ENCODE measurements around the gene MMEL1.
"Not testable (repeated sequence)": the region's sequence is repeated elsewhere in the genome, so short reads cannot be mapped to it uniquely, and the experiment has no call there.

The MMEL1 gene

GRCh38 chr1:2555634-2556276, 77.1 kb downstream of the MMEL1 start:
- peak; percentile 26 to 57 (median 52) for DNase-seq

DNA sequence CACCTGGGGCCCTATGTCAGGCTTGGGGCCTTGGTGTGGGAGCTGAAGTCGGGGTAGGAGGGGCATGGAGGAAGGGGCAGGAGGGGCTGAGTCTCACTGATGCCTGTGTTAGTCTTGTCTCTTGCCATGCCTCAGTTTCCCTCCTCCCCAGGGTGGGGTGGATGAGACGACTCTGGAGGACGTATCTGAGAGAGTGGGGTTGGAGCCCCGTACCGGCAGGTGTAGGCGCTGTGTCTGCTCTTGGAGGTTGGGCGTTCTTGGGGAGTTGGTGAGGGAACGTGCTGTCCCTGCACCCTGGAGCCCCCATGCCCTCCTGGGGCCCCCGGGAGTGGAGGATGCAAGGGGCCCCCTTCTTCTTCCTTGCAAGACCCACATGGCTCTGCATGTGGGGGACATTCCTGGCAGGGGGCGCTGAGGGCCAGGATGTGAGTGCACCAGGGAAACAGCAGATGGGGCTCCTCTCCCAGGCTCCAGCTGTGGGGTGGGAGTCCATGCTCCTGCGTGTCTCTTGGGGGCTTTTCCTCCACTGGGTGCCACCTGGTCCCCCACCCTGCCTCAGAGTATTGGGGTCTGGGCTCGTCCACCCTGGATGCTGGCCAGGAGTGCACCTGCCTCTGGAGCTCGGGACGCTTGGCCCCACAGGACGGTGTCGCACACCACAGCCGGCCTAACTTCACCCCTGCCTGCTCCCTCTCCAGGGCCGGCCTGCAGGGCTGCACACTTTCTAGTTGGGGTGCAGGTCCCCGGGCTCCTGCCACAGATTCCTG, 78.0 kb downstream of the MMEL1 start:
- DNase-seq, result peak in 1 of 4 experiments; percentile 45

DNA sequence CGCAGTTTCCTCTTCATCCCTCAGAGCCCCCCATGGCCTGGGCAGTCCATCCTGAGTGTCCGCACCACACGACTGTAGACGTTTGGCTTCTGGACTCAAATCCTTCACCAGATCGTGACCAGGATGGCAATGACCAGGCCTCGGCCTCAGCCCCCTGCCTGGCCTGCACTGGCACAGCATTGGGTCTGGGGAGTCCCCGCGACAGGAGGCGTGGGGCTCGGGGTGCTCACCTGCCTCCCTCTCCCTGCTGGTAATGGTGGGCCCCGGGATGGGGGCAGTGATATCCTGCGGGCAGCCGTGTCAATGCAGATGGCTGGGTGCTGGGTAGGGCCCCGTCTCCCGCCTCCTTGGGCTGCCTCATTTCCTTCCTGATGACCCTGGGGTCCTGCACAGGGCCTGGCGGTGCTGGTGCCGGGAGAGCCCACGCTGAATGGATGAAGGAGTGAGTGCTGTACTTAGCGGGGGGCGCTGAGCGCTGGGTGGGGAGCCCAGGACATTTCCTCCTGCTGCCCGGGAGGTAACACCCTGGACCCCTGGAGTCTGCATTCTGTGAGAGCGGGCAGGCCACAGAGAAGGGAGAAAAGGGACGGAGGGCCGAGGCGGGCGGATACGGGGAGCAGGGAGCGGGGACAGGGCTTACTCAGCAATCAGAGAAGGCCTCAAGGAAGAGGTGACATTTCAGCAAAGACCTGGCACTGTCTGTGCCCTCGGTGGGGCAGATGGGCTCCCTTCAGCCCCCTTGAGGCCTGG, 78.8 kb downstream of the MMEL1 start:
- DNase-seq, result no peak

GRCh38 chr1:2553076-2553475, 79.7 kb downstream of the MMEL1 start:
- DNase-seq, result not testable (repeated sequence)

DNA sequence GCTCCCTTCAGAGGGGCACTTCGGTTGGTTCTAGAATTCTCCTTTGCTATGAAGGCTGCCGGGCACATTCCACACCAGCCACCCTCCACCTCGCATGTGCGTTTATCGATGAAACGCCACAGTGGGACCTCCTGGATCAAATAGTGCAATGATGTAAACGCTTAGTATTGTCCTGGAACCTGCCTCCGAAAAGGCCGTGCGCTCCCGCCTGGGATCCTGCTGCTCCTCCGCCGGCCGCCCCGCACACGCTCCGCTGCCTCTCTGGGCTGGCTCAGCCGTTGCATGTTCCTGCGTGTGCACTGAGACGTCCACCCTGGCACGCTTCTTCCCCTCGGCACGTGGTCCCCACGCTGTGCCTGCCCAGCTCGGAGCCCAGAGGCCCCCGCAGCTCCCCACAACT, 80.6 kb downstream of the MMEL1 start:
- no peak for DNase-seq

GRCh38 chr1:2551544-2551943, 81.3 kb downstream of the MMEL1 start:
- DNase-seq, result not testable (repeated sequence)

DNA sequence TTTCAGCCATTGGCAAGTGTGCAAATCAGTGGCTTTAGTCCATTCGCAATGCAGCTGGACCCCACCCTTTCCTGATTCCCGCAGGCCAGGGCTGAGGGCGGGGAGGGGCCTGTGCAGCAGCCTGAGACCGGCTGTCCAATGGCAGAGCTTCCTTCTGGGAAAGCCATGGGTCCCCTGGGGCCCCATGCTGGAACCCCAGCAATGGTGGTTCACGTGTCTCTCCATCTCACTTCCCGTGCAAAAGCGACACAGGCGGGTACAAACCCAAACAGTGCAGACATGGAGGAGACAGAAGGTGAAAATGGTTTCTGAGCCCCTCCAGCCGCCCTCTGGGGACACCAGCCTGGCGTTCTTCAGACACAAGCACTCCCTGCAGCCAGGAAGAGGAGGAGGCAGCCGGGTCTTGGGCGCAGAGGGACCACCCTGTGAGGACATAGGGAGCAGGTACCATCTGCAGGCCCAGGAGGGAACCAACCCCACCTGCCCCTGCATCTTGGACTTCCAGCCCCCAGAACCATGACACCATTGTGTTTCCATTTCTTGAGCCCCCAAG, 82.4 kb downstream of the MMEL1 start:
- DNase-seq, result not testable (repeated sequence)

DNA sequence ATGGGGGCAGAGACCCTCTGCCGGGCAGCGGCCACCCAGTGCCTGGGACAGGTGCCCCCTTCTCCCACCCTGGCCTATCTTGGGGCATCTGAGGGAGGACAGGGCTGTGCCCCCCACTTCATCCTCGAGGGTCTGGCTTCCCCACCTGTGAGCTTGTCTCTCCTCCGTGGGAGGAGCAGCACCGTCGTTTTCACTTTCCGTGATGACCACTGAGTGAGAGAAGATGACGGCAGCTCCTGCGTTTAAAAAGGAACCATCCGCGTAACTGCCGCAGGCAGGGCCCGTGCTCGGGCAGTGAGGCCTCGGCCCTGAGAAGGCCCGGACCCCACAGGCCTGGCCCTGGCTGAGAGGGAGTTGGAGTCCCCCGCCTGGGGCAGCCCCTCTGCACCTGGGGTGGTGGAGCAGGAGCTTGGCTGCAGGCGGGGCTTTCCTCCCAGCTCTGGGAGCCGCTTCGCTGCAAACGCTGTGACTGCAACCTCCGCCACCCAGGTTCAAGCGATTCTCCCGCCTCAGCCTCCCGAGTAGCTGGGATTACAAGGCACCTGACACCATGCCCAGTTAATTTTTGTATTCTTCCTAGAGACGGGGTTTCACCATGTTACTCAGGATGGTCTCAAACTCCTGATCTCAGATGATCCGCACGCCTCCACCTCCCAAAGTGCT, 83.3 kb downstream of the MMEL1 start:
- DNase-seq, result not testable (repeated sequence)

- peak; percentile 64 to 76 (median 75) for DNase-seq
Measured at GRCh38 chr1:2548068-2548589, 84.7 kb downstream of the MMEL1 start.

GRCh38 chr1:2547210-2548067, 85.4 kb downstream of the MMEL1 start:
- peak in 3 of 4 experiments; percentile 57 to 60 (median 57) for DNase-seq

- DNase-seq, result peak; percentile 57 to 67 (median 64)
Measured at GRCh38 chr1:2546515-2547209, 86.2 kb downstream of the MMEL1 start.

GRCh38 chr1:2545754-2546514, 86.9 kb downstream of the MMEL1 start:
- DNase-seq, result peak; percentile 69 to 89 (median 79)

- DNase-seq, result no peak
Measured at GRCh38 chr1:2544875-2545640, 87.8 kb downstream of the MMEL1 start.

DNA sequence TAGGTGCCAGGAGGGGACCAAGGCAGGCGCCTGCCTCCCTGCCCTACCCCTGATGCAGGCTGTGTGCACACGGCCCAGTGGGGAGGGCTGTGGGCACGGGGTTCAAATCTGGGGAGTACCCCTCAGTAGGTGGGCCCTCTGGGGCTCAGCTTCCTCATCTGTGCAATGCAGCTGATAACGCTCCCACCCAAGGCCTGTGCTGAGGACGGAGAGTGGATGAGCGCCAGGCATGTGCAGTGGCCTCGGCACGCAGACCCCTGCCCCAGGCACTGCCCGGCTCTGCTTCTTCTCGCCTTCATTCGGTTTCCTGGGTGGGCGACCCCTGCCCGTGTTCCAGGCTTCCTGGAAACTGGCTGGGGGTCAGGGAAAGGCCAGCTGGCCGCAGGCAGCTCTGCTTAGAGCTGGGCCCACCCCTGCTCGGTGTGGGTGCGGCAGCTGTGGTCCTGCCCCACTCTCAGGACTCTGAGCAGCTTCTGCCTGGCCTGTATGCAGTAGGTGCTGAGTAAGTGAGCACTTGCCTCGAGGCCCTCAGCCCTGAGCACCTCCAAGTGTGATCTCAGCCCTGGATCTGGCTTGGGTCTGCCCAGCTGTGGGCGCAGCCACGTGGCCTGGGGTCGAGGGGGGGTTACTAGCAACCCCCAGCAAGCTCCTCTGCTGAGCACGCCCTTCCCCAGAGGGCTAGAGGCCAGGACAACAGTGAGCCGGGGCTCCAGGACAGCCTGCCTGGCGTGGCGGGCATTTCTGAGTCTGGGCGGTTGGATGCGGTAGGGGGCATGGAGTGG, 88.5 kb downstream of the MMEL1 start:
- DNase-seq, result no peak

DNA sequence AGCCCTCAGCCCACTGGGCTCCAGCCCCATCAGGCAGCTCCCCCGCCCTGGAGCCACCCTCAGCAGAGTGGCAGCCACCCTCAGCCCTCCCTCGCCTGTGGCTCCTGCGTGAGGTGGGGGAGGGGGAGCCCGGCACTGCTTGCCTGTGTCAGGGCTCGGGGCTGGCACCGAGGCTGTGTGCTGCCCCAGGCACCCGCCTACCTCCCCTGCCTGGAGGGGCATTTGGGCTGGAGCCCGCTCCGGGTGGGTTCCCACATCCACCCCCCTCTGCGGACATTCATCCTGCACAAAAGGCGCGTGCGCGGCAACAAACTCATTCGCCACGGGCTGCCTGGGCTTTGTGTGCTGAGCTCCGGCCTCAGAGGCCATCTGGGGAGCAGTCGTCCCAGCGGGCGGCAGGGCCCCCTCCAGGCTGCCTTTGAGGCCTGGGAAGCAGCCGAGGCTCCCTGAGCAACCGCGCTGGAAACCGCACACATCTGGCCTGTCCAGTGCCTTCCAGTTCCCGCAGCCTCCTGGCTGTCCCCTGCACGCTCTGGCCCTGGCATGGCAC, 89.2 kb downstream of the MMEL1 start:
- DNase-seq, result peak in 2 of 4 experiments; percentile 34 to 57

- DNase-seq, result no peak
Measured at GRCh38 chr1:2542246-2542915, 90.4 kb downstream of the MMEL1 start.

DNA sequence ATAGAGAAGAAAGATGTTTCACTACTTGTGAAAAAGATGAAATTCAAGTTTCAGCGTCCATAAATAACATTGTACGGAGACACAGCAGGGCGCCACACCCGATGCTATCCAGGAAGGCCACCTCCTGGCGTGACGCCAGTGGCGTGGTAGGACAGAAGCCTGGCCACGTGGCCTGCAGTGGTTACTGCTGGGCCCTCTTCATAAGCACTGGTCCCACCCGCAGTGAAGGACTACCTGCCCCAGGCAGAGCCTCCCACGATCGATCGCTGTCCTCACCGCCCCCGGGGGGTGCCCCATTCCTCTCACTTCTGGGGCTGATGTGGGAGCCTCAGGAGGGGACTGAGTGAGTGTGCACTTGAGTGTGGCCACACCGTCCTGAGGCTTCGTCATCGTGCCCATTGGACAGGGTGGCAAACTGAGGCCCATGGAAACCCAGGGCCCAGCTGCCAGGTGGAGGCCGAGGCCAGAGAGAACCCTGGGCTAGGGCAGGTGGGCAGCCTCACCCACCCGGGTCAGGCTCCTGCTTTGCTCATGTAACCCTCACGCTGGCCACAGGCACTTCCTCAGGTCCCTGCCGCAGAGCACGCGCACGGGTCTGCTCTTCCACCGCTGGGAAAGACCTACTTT, 91.1 kb downstream of the MMEL1 start:
- no peak for DNase-seq

Measured in activated CD4-positive, CD25-positive, alpha-beta regulatory T cell (primary cell).